ENCODE results near the gene RNF181.

DNA sequence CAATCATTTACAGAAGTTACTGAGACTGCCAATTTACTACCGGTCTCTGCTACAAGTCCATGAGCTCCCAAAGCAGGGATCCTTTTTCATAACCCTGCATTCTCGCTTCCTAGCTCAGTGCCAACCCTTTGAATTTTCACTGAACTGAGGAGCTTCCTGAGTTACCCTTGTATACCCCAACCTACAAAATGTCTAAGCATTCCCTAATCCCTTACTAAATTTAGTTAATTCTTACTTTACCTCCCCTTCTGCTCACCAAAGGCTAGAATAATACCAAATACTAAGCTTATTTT lies 47.0 kb upstream of the RNF181 start:
- TF ChIP-seq EZH2 (optimal IDR thresholded peaks at IDR 0.05; ENCODE audit: low read depth, low read length): no peak
- TF ChIP-seq, protein P1, sequence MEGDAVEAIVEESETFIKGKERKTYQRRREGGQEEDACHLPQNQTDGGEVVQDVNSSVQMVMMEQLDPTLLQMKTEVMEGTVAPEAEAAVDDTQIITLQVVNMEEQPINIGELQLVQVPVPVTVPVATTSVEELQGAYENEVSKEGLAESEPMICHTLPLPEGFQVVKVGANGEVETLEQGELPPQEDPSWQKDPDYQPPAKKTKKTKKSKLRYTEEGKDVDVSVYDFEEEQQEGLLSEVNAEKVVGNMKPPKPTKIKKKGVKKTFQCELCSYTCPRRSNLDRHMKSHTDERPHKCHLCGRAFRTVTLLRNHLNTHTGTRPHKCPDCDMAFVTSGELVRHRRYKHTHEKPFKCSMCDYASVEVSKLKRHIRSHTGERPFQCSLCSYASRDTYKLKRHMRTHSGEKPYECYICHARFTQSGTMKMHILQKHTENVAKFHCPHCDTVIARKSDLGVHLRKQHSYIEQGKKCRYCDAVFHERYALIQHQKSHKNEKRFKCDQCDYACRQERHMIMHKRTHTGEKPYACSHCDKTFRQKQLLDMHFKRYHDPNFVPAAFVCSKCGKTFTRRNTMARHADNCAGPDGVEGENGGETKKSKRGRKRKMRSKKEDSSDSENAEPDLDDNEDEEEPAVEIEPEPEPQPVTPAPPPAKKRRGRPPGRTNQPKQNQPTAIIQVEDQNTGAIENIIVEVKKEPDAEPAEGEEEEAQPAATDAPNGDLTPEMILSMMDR (IDR thresholded peaks at IDR 0.05; ENCODE audit: low read length): no peak
- no peak for TF ChIP-seq EZH2phosphoT487 (IDR thresholded peaks at IDR 0.05; ENCODE audit: low read length)

Measured in MM.1S (cell line).